NCI-H1694 (cell line): ENCODE results near the gene DHRS1.
"Not testable (repeated sequence)": the region's sequence is repeated elsewhere in the genome, so short reads cannot be mapped to it uniquely, and the experiment has no call there.

Experiments
- DNase-seq: peaks from one replicate; lab custom pipeline; 2025; lab: John Stamatoyannopoulos, UW

Gene DHRS1

GRCh38 chr14:24327914-24328313 lies 28.3 kb upstream of the DHRS1 start:
- not testable (repeated sequence) for DNase-seq

- no peak for DNase-seq
Observed at GRCh38 chr14:24327303-24327702, 27.7 kb upstream of the DHRS1 start.

- DNase-seq, result no peak
Observed at GRCh38 chr14:24325963-24326362, 26.4 kb upstream of the DHRS1 start.

GRCh38 chr14:24325041-24325530 lies 25.5 kb upstream of the DHRS1 start:
- no peak for DNase-seq

GRCh38 chr14:24324024-24324423 lies 24.4 kb upstream of the DHRS1 start:
- DNase-seq, result no peak

- no peak for DNase-seq
Observed at GRCh38 chr14:24323341-24323740, 23.8 kb upstream of the DHRS1 start.

- no peak for DNase-seq
Observed at GRCh38 chr14:24322672-24323071, 23.1 kb upstream of the DHRS1 start.

- no peak for DNase-seq
Observed at GRCh38 chr14:24321212-24321975, 21.8 kb upstream of the DHRS1 start.

GRCh38 chr14:24317141-24317928 lies 17.8 kb upstream of the DHRS1 start:
- DNase-seq, result no peak

- no peak for DNase-seq
Observed at GRCh38 chr14:24316597-24316950, 17.0 kb upstream of the DHRS1 start.

- DNase-seq, result no peak
Observed at GRCh38 chr14:24315807-24316596, 16.4 kb upstream of the DHRS1 start.

- DNase-seq, result no peak
Observed at GRCh38 chr14:24315243-24315806, 15.7 kb upstream of the DHRS1 start.

GRCh38 chr14:24314377-24315193 lies 15.0 kb upstream of the DHRS1 start:
- DNase-seq, result no peak

GRCh38 chr14:24313913-24314312 lies 14.3 kb upstream of the DHRS1 start:
- no peak for DNase-seq

- DNase-seq, result no peak
Observed at GRCh38 chr14:24312736-24313507, 13.3 kb upstream of the DHRS1 start.

- DNase-seq, result no peak
Observed at GRCh38 chr14:24311837-24312615, 12.4 kb upstream of the DHRS1 start.

- no peak for DNase-seq
Observed at GRCh38 chr14:24310646-24311604, 11.3 kb upstream of the DHRS1 start, which contains the start of gene LTB4R. Gene LTB4R (plus strand): TSS chr14:24311502. CDS start chr14:24315652, 4,150 bp downstream.

GRCh38 chr14:24310265-24310645 lies 10.7 kb upstream of the DHRS1 start:
- DNase-seq, result no peak
